Measurements from ENCODE around the gene FAF2. TPM values are rescaled to one million over a fixed set of nuclear protein-coding genes. Genes with fewer than 3 reads are reported as not detected.

Gene FAF2
- total RNA-seq, 1 experiment from 2014 or later = 32.9 TPM

- TF ChIP-seq E2F1 (CRISPR knock-in tag; IDR thresholded peaks at IDR 0.05) (no peak), ELF4 (CRISPR knock-in tag; IDR thresholded peaks at IDR 0.05; ENCODE audit: low read depth) (no peak), E2F4 (CRISPR knock-in tag; IDR thresholded peaks at IDR 0.05; ENCODE audit: borderline replicate concordance, low read depth) (no peak), AFF4 (CRISPR knock-in tag; IDR thresholded peaks at IDR 0.05; ENCODE audit: borderline replicate concordance) (no peak), SOX15 (CRISPR knock-in tag; IDR thresholded peaks at IDR 0.05) (no peak), RELA (CRISPR knock-in tag; IDR thresholded peaks at IDR 0.05; ENCODE audit: borderline replicate concordance) (no peak)
Observed at GRCh38 chr5:176415952-176416924, 31.9 kb upstream of the FAF2 start, which contains the start of gene CLTB (continued).

GRCh38 chr5:176416965-176417364 is 31.2 kb upstream of the FAF2 start:
- peaks cover 6% of the 10 kb centered on the region; the same call in 1 of the 2 replicates for H3K4me1 Mint-ChIP-seq
- H3K36me3 Mint-ChIP-seq = peaks cover 20% of the 10 kb centered on the region
- POLR2A ChIA-PET = interaction anchor here (0.7 to 1.0 kb wide), 2 partner anchors 31 to 120 kb away, joined by 6 to 8 read pairs; partner anchors contain the start of genes FAF2 and RNF44
- peaks cover 45% of the 10 kb centered on the region for H3K27me3 Mint-ChIP-seq (ENCODE audit: low read depth)
- ATAC-seq (no peak), DNase-seq (ENCODE audit: low spot score) (no peak)
- CTCF ChIA-PET = interaction anchor here (0.6 to 3.4 kb wide), 15 partner anchors 11 to 687 kb away, joined by 3 to 45 read pairs (median 5); partner anchors contain the start of genes FAF2, HIGD2A and NOP16
- TF ChIP-seq IRF2 (CRISPR knock-in tag; IDR thresholded peaks at IDR 0.05; ENCODE audit: borderline replicate concordance, low read depth) = no peak
- no peak for TF ChIP-seq FOXP4 (CRISPR knock-in tag; IDR thresholded peaks at IDR 0.05)
- TF ChIP-seq IRF1 (CRISPR knock-in tag; IDR thresholded peaks at IDR 0.05) = no peak
- no peak for TF ChIP-seq ELF4 (CRISPR knock-in tag; IDR thresholded peaks at IDR 0.05; ENCODE audit: low read depth)
- TF ChIP-seq MLX (CRISPR knock-in tag; IDR thresholded peaks at IDR 0.05) = no peak
- TF ChIP-seq SMAD4 (CRISPR knock-in tag; IDR thresholded peaks at IDR 0.05) = no peak
- TF ChIP-seq PRRX2 (CRISPR knock-in tag; IDR thresholded peaks at IDR 0.05) = no peak
- no peak for TF ChIP-seq ZNF512 (CRISPR knock-in tag; IDR thresholded peaks at IDR 0.05; ENCODE audit: borderline replicate concordance)
- no peak for TF ChIP-seq CREB1 (CRISPR knock-in tag; IDR thresholded peaks at IDR 0.05)
- TF ChIP-seq ATF3 (CRISPR knock-in tag; conservative IDR thresholded peaks at IDR 0.05) = no peak
- peaks cover 30% of the 10 kb centered on the region for H3K9me3 Mint-ChIP-seq
- H3K27ac Mint-ChIP-seq = no peak overlapping the region
- H3K4me3 Mint-ChIP-seq = peak overlapping the region; percentile 51
